ELR (cell line): ENCODE measurements around the gene SULT1A2.
A peak's percentile ranks its signal among the peaks of the same experiment; 100 is the strongest.
"Not testable (repeated sequence)": the region's sequence is repeated elsewhere in the genome, so short reads cannot be mapped to it uniquely, and the experiment has no call there.

Experiments used
- DNase-seq: peaks from one replicate; pipeline ENCODE4 v3.0.0-alpha.2; 2015; ENCODE audit warnings: low read depth

Gene SULT1A2

DNA sequence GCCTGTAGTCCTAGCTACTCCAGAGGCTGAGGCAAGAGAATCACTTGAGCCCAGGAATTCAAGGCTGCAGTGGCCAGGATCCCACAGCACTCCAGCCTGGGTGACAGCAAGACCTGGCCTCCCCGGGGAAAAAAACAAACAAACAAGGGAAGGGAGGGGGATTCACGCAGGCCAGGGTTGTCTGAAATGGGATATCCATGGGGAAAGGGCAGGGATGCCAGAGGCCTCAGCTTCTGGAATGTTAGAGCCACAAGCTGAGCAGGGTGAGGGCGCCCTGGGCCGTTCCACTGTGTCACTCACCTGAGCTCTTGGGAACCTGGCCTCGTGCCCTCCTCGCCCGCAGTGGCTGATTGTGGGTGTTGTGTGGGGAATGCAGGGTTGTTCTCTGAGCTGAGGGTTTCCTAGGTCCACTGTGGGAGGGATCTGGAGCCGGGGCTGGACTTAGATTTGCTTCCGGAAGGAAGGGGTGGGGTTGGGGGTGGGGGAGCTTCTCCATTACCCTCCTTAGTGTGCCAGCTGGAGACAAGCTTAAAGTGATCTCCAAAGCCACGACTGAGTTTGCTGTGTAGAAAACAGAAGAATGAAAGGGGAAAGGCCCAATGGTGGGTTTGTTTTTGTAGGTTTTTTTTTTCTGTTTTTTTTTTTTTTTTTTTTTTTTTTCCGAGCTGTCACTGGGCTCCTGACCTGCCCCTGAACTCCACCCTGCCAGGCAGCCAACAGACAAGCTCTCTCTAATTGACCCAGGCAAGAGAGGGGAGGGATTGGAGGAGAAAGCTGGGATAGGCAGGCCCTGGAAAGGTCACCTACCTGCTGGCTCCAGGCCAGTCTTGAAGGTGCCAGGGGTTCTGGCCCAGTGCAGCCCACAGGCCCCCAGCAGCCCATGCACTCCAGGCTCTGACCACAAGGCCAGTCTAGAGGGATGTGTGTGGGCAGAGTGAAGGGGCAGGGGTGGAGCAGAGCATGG is 13.1 kb upstream of the SULT1A2 start, which contains the start of gene SULT1A1:
Gene SULT1A1 (minus strand): TSS at position 414 of the 964 bp plus-strand sequence. CDS start 1,189 bp downstream, outside the sequence.
- DNase-seq: no peak

DNA sequence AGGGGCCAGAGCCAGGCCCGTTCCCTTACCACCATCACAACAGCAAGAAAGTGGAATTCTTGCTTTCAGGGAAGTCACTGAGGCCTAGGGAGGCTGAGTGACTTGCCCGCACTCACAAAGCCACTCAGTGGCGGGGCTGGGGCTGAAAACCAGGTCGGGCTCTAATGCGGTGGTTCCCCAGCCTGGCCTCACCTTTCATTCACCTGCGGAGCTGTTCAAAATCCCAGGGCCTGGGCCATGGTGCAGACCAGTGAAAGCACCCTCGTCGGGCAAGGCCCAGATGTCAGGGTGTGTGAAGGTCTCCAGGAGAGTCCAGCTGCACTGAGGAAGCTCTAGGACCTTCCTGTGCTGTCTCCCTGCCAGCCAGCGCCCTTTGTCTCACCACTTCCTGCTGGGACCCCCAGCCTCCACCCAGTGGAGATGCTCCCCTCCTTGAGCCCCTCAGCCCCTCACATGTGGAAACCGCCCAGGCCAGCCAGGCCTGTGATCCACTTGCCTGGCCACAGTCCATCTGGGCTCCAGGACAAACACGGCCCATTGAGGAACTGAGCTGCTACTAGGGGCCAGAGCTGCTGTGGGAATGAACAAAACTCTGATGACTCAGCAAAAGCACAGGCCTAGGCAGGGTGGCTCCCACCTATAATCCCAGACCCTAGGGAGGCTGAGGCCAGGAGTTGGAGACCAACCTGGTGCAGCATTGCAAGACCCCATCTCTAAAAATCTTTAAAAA is 12.2 kb upstream of the SULT1A2 start:
- DNase-seq: not testable (repeated sequence)

DNA sequence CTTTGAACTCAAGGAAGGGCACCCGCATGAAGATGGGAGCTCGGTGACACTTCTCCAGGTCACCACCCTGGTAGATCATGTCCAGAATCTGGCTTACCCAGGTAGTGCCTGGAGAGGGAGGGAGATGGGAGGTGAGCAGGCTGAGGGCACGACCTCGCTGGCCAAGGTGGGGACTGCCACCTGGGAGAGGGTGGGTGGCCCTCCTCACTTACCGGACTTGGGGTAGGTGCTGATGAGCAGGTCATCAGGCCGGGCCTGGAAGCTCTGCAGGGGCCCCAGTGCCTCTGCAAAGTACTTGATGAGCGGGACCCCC is 11.6 kb upstream of the SULT1A2 start:
- not testable (repeated sequence) for DNase-seq

DNA sequence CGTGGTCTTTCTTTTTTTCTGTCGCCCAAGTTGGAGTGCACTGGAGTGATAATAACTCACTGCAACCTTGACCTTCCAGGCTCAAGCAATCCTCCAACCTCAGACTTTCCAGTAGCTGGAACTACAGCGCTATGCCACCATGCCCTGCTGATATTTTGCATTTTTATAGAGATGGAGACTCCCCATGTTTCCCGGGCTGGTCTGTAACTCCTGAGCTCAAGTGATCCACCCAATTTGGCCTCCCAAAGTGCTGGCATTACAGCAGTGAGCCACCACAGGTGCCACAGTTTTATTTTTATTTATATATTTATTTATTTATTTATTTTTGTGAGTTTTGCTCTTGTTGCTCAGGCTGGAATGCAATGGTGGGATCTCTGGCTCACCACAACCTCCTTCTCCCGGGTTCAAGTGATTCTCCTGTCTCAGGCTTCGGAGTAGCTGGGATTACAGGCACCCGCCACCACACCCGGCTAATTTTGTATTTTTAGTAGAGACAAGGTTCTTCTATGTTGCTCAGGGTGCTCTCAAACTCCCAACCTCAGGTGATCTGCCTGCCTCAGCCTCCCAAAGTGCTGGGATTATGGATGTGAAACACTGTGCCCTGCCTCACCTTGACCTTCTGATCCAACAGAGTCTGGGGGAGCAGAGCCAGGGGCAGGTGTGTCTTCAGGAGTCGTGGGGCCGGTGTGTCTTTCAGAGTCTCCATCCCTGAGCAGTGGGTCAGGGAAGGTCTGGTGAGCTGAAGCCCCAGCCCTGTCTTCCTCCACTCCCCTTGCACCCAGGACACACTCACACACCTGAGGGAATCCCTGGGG is 11.0 kb upstream of the SULT1A2 start:
- DNase-seq: not testable (repeated sequence)

DNA sequence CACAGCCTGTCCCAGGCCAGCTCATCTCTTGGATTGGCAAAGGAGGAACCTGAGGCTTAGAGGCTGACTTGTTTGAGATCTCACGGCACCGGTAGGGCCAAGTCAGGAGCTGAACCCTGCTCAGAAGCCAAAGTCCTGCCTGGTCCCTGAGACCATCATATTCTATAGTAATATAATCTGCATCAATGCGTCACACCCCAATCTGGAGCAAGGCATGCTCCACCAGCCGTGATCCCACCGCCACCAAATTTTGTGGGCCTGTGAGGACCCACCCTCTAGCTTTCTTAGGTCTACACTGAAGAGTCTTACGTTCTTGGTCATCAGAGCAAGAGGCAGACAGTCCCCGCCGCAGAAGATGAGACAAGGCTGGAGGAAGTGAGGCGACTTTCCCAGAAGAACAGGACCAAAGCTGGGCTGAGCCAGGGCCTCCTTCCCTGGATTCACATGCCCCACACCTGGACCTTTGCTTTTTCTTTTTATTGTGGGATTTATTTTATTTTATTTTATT is 10.3 kb upstream of the SULT1A2 start:
- DNase-seq: no peak

- DNase-seq: no peak
These were observed 9.7 kb upstream of the SULT1A2 start for GRCh38 chr16:28606291-28607115.

DNA sequence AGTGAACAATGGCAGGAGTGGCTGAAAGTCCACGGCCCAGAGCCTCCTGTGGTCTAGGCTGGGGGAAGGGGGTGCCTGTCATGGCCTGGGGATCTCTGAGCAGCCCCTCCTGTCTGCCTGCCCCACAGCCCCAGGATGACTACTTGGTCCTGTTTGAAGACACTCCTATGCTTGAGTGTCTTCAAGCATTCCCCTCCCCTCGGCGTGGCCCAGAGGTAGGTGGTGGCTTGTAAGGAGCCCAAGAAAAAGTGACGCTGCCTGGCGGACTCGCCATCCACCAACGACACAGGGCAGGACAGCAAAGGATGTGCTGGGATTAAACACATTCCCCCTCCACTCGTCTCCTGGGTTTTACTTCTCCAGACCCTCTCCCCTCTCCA is 7.3 kb upstream of the SULT1A2 start:
- DNase-seq: no peak

GRCh38 chr16:28603381-28604185 is 6.7 kb upstream of the SULT1A2 start:
- no peak for DNase-seq

- no peak for DNase-seq
These were observed 5.7 kb upstream of the SULT1A2 start for GRCh38 chr16:28602529-28602928.

GRCh38 chr16:28602062-28602461 is 5.2 kb upstream of the SULT1A2 start:
- not testable (repeated sequence) for DNase-seq

DNA sequence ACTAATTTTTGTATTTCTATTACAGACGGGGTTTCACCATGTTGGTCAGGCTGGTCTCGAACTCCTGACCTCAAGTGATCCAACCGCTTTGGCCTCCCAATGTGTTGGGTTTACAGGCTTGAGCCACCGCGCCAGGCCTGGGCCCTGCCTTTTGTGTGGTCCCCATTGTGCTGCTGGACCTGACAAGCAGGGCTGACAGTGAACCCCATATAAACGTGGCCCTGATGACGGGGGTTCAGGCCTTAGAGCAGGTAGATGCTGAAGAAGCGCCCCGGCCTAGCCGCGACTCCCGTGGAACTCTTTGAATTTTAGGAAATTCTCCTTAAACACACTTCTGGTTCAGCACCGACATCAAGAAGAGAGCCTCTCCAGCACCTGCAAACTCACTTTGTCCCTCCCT is 4.7 kb upstream of the SULT1A2 start:
- DNase-seq: not testable (repeated sequence)

- DNase-seq: not testable (repeated sequence)
These were observed 4.1 kb upstream of the SULT1A2 start for GRCh38 chr16:28600965-28601364.

DNA sequence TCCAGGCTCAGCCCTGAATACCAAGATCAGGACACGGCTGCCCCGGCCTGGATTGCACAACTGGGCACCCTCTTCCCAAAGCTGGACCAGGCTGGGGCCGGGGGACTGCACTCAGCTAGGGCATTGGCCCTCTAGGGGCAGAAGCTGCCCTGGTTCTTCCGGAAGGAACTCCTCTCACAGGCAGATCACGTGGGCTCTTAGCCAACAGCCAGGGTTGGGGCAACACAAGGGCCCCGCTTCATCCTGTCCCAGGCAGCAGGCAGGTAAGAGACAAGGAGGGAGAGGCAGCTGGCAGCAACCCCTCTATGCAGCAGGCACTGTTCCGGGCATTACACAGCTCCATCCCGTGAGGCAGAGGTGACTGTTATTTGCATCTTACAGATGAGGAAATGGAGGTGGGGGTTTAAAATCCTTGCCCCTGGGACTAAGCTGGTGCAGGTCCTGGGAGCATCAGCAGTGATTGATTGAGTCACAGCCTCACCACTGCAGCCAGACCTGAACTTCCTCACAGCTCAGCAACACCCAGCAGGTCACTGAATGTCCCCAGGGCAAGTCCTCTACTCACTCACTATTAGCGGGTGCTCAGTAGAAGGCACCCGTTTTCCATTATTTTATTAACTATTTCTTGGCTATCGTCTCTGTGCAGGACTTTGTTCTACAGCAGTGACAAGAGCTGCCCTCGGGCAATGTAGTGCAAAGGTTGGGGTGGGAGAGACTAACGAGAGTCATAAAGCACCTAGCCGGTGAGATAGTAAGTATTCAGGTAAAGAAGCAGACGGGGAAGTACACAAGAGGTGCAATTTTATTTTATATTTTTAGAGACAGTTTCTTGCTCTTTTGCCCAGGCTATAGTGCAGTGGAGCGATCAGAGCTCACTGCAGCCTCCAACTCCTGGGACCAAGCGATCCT is 2.8 kb upstream of the SULT1A2 start:
- DNase-seq: not testable (repeated sequence)

DNA sequence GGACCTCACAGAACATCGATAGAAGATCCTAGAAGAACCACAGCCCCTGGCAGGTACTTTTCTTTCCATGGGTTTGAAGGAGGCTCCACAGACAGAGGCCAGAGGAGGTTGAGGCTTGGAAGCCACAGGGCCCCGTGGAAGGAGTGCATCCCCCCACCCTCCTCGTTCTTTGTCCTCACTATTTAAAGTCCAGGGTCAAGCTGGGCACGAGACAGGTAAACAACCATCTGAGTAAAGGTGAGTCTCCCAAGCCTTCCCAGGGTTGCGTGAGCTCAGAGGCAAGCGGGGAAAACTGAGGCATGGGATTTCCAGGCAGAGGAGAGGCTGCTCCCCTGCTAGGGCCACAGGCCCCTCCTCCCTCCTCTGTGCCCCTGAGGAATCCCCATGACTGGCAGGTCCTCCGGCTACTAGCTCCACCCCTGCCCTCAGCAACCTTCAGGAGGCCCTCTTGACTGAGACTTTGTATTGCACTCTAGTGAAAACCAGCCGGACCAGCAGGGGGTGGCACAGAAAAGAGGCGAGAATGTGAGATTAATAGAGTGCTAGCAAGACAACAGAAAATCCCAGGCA is 927 bp upstream of the SULT1A2 start:
- peak; percentile 13 for DNase-seq

DNA sequence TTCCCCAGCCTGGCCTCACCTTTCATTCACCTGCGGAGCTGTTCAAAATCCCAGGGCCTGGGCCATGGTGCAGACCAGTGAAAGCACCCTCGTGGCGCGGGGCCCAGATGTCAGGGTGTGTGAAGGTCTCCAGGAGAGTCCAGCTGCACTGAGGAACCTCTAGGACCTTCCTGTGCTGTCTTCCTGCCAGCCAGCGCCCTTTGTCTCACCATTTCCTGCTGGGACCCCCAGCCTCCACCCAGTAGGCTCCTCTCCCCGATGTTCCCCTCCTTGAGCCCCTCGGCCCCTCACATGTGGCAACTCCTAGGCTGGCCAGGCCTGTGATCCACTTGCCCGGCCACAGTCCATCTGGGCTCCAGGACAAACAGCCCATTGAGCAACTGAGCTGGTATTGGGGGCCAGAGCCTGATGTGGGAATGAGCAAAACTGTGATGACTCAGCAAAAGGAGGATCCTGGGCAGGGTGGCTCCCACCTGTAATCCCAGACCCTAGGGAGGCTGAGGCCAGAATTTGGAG is 677 bp downstream of the SULT1A2 start:
- DNase-seq: no peak

- DNase-seq: not testable (repeated sequence)
These were observed 1.4 kb downstream of the SULT1A2 start for GRCh38 chr16:28595451-28595850.

DNA sequence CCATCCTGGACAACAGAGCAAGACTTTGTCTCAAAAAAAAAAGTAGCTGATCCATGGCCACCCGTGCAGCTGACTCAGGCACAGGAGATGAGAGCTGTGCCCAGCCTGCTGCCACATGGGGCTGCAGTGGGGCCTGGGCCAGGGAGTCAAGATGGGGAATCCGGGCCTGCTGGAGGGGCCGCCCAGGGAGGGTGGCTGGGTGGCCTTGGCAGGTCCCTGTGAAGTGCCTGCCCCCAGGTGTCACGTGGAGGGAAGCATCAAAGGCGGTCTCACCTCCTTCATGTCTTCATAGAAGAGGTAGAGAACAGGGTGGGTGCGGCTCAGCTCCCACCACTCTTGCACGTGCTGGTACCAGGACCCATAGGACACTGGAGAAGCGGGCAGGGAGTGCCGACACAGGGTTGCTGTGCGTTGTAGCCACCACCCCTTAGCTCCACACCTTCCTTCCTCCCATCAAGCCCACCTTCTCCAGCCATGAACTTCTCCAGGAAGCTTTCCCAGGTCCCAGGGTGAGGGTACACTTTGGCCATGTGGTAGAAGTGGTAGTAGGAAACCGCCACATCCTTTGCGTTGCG is 3.8 kb downstream of the SULT1A2 start:
- no peak for DNase-seq

DNA sequence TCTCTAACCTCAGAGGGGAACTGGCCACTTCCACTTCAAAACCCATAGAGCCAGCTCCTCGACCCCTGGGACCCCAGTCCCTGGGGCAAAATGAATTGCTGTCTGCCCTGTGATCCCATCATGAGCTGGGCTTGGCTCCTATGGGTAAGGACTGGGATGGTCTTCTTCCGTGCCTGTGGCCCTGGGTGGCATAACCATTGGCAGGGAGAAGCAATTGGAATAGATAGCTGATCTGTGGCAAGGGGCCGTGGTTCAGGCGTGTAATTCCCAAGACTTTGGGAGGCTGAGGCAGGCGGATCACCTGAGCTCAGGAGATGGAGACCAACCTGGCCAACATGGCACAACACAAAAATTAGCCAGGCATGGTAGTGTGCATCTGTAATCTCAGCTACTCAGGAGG is 4.3 kb downstream of the SULT1A2 start:
- DNase-seq: no peak
